Hepatocyte (in vitro differentiated cells): ENCODE results near the gene CD27.

ENCODE experiments used
- CTCF ChIP-seq: fragments of 200-600 bp; sonication (generic); IDR thresholded peaks from 2 replicates; pipeline ENCODE4 v1.5.1; 2016; ENCODE audit warnings: antibody characterized with exemption, mild to moderate bottlenecking; ENCODE audit not compliant: poor library complexity
- EZH2 ChIP-seq: fragments of 200-600 bp; sonication (generic); IDR thresholded peaks from 2 replicates; pipeline ENCODE4 v1.6.1; 2016; ENCODE audit warnings: antibody characterized with exemption, mild to moderate bottlenecking, borderline replicate concordance
- EZH2phosphoT487 ChIP-seq: fragments of 200-600 bp; sonication (generic); IDR thresholded peaks from one replicate; pipeline ENCODE4 v1.6.1; 2018; ENCODE audit warnings: antibody characterized with exemption, mild to moderate bottlenecking, low read depth, moderate library complexity; ENCODE audit not compliant: unreplicated experiment, severe bottlenecking

- TF ChIP-seq CTCF (no peak), EZH2phosphoT487 (no peak), EZH2 (no peak)
These were observed 13.7 kb downstream of the CD27 start for GRCh38 chr12:6458281-6459003.
